ENCODE data around the gene RBBP7.

- no peak for TF ChIP-seq POLR2A (IDR thresholded peaks at IDR 0.05)
- TF ChIP-seq, protein P1, sequence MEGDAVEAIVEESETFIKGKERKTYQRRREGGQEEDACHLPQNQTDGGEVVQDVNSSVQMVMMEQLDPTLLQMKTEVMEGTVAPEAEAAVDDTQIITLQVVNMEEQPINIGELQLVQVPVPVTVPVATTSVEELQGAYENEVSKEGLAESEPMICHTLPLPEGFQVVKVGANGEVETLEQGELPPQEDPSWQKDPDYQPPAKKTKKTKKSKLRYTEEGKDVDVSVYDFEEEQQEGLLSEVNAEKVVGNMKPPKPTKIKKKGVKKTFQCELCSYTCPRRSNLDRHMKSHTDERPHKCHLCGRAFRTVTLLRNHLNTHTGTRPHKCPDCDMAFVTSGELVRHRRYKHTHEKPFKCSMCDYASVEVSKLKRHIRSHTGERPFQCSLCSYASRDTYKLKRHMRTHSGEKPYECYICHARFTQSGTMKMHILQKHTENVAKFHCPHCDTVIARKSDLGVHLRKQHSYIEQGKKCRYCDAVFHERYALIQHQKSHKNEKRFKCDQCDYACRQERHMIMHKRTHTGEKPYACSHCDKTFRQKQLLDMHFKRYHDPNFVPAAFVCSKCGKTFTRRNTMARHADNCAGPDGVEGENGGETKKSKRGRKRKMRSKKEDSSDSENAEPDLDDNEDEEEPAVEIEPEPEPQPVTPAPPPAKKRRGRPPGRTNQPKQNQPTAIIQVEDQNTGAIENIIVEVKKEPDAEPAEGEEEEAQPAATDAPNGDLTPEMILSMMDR (IDR thresholded peaks at IDR 0.05): no peak
These were observed 37.9 kb downstream of the RBBP7 start for GRCh38 chrX:16832301-16832700.
